Kidney epithelial cell (primary cell): Measurements from ENCODE around the gene NEIL3. TPM values are rescaled to one million over a fixed set of nuclear protein-coding genes. Genes with fewer than 3 reads are reported as not detected.

ENCODE experiments used
- DNase-seq: peaks from one replicate; pipeline ENCODE4 v3.0.0-alpha.2; 2010; ENCODE audit warnings: low read depth
- H3K27me3 ChIP-seq: 2 replicates; pipeline ENCODE4 v1.6.0; 2011; ENCODE audit warnings: low read length; ENCODE audit not compliant: control insufficient read depth, insufficient read depth
- H3K36me3 ChIP-seq: 2 replicates; pipeline ENCODE4 v1.5.1; 2011; ENCODE audit warnings: low read length; ENCODE audit not compliant: control insufficient read depth, insufficient read depth
- H3K4me3 ChIP-seq: 2 replicates; pipeline ENCODE4 v1.5.1; 2011; ENCODE audit warnings: low read depth, mild to moderate bottlenecking, control low read depth, low read length
- CTCF ChIP-seq: IDR thresholded peaks from 2 replicates; pipeline ENCODE4 v1.5.1; 2011; ENCODE audit warnings: mild to moderate bottlenecking, moderate library complexity, low read length, control low read depth, inconsistent platforms; ENCODE audit not compliant: insufficient read depth, poor library complexity, severe bottlenecking
- total RNA-seq: library from RNA; depleted of rRNA; stranded (reverse); fragments of >200 nt; gene quantifications from 2 replicates; pipeline ENCODE4 v1.2.3, GENCODE V29; 2015

The NEIL3 gene
- total RNA-seq, 1 donor from 2014 or later, result 2.1 TPM

- DNase-seq, result no peak
- H3K27me3 ChIP-seq, result no peaks in the 10 kb centered on the region
- no peak for TF ChIP-seq CTCF
These were observed 41.8 kb upstream of the NEIL3 start for GRCh38 chr4:177267911-177268310.

GRCh38 chr4:177271091-177271490, 38.6 kb upstream of the NEIL3 start:
- no peak for TF ChIP-seq CTCF
- Histone ChIP-seq H3K36me3 (no peaks in the 10 kb centered on the region), H3K4me3 (no peak overlapping the region), H3K27me3 (no peaks in the 10 kb centered on the region)
- DNase-seq, result no peak

More at GRCh38 chr4:177267911-177268310, 41.8 kb upstream of the NEIL3 start:
- no peak overlapping the region for H3K4me3 ChIP-seq
- H3K36me3 ChIP-seq, result no peaks in the 10 kb centered on the region

GRCh38 chr4:177271915-177272766, 37.5 kb upstream of the NEIL3 start:
- H3K36me3 ChIP-seq, result no peaks in the 10 kb centered on the region
- TF ChIP-seq CTCF, result no peak
- DNase-seq, result no peak

GRCh38 chr4:177275999-177276398, 33.7 kb upstream of the NEIL3 start:
- H3K4me3 ChIP-seq, result no peak overlapping the region
- H3K27me3 ChIP-seq, result no peaks in the 10 kb centered on the region
- no peaks in the 10 kb centered on the region for H3K36me3 ChIP-seq
- DNase-seq, result no peak
- TF ChIP-seq CTCF, result no peak

More at GRCh38 chr4:177271915-177272766, 37.5 kb upstream of the NEIL3 start:
- no peak overlapping the region for H3K4me3 ChIP-seq
- H3K27me3 ChIP-seq, result no peaks in the 10 kb centered on the region

- no peaks in the 10 kb centered on the region for H3K27me3 ChIP-seq
- DNase-seq, result no peak
- H3K4me3 ChIP-seq, result no peak overlapping the region
- no peaks in the 10 kb centered on the region for H3K36me3 ChIP-seq
- no peak for TF ChIP-seq CTCF
These were observed 28.2 kb upstream of the NEIL3 start for GRCh38 chr4:177281351-177281909.
